HEK293 (cell line): ENCODE results near the gene OPN1SW.
A peak's percentile ranks its signal among the peaks of the same experiment; 100 is the strongest.

Experiments used
- CTCF ChIA-PET: fragments of 350-600 bp; formaldehyde crosslinking; extraction: SDS; loops from one replicate; lab custom pipeline; 2021; ENCODE audit warnings: antibody characterized with exemption; lab: Yijun Ruan, JAX
- POLR2A ChIA-PET: fragments of 300-600 bp; formaldehyde crosslinking; extraction: SDS; loops from one replicate; lab custom pipeline; 2020; ENCODE audit warnings: antibody characterized with exemption, inconsistent platforms; lab: Yijun Ruan, JAX
- H3K27ac ChIP-seq: fragments of 200-500 bp; sonication (Bioruptor generic); 2 replicates; pipeline ENCODE4 v1.5.1; 2014; ENCODE audit warnings: low read depth, low read length, control low read depth, inconsistent platforms; ENCODE audit errors: extremely low read depth
- H3K36me3 ChIP-seq, 2 experiments: fragments of 200-500 bp in 1 of 2; sonication (Bioruptor generic) in 1 of 2; 1 replicate in 1 of 2; 2 replicates in 1 of 2; pipeline ENCODE4 v1.5.1; 2014 to 2017; ENCODE audit warnings: inconsistent platforms in 2 of 2, low read length in 2 of 2; ENCODE audit not compliant: control insufficient read depth in 2 of 2, insufficient read depth in 1 of 2
- H3K4me1 ChIP-seq: fragments of 200-500 bp; sonication (Bioruptor generic); 2 replicates; pipeline ENCODE4 v1.5.1; 2014; ENCODE audit warnings: mild to moderate bottlenecking, low read length, inconsistent platforms; ENCODE audit not compliant: control insufficient read depth, insufficient read depth
- H3K4me3 ChIP-seq: 2 replicates; pipeline ENCODE4 v1.5.1; 2011; ENCODE audit warnings: low read depth, mild to moderate bottlenecking, control low read depth, low read length, moderate library complexity
- H3K9me3 ChIP-seq: fragments of 200-500 bp; sonication (Bioruptor generic); 2 replicates; pipeline ENCODE4 v1.5.1; 2014; ENCODE audit warnings: low read depth, low read length, inconsistent platforms; ENCODE audit not compliant: control insufficient read depth, insufficient read depth
- HOXA7 ChIP-seq: sonication (generic); formaldehyde crosslinking; IDR thresholded peaks from 2 replicates; pipeline ENCODE4 v1.8.1; 2022; ENCODE audit warnings: missing genetic modification reagents, borderline replicate concordance
- MYNN ChIP-seq: fragments of 450-650 bp; formaldehyde crosslinking; IDR thresholded peaks from 2 replicates; pipeline ENCODE4 v1.5.1; 2016; ENCODE audit warnings: missing biosample characterization, missing genetic modification characterization, borderline replicate concordance
- PRDM1 ChIP-seq: fragments of 450-650 bp; formaldehyde crosslinking; IDR thresholded peaks from 2 replicates; pipeline ENCODE4; 2016; ENCODE audit warnings: missing biosample characterization, missing genetic modification characterization
- SP7 ChIP-seq: fragments of 450-650 bp; formaldehyde crosslinking; IDR thresholded peaks from 2 replicates; pipeline ENCODE4 v1.5.1; 2016; ENCODE audit warnings: missing biosample characterization, missing genetic modification characterization
- YY2 ChIP-seq: fragments of 450-650 bp; formaldehyde crosslinking; IDR thresholded peaks from 2 replicates; pipeline ENCODE4 v1.5.1; 2016; ENCODE audit warnings: missing biosample characterization, missing genetic modification characterization
- ZBTB17 ChIP-seq: fragments of 450-650 bp; formaldehyde crosslinking; IDR thresholded peaks from 2 replicates; pipeline ENCODE4 v1.5.1; 2016; ENCODE audit warnings: missing biosample characterization, missing genetic modification characterization
- ZBTB21 ChIP-seq: fragments of 450-650 bp; formaldehyde crosslinking; IDR thresholded peaks from 2 replicates; pipeline ENCODE4 v1.5.1; 2017; ENCODE audit warnings: missing biosample characterization, missing genetic modification characterization
- ZNF112 ChIP-seq: fragments of 450-650 bp; formaldehyde crosslinking; IDR thresholded peaks from 2 replicates; pipeline ENCODE4 v1.5.0; 2017; ENCODE audit warnings: missing biosample characterization, missing genetic modification characterization
- ZNF155 ChIP-seq: fragments of 450-650 bp; formaldehyde crosslinking; IDR thresholded peaks from 2 replicates; pipeline ENCODE4 v1.5.1; 2016; ENCODE audit warnings: missing biosample characterization, missing genetic modification characterization
- ZNF174 ChIP-seq: fragments of 450-650 bp; formaldehyde crosslinking; IDR thresholded peaks from 2 replicates; pipeline ENCODE4 v1.5.0; 2017; ENCODE audit warnings: missing biosample characterization, mild to moderate bottlenecking, missing genetic modification characterization
- ZNF239 ChIP-seq: fragments of 450-650 bp; formaldehyde crosslinking; IDR thresholded peaks from 2 replicates; pipeline ENCODE4 v1.5.1; 2016; ENCODE audit warnings: missing biosample characterization, missing genetic modification characterization
- ZNF449 ChIP-seq: fragments of 450-650 bp; formaldehyde crosslinking; IDR thresholded peaks from 2 replicates; pipeline ENCODE4 v1.5.1; 2017; ENCODE audit warnings: missing biosample characterization, mild to moderate bottlenecking, missing genetic modification characterization, moderate library complexity
- ZNF530 ChIP-seq: fragments of 450-650 bp; formaldehyde crosslinking; IDR thresholded peaks from 2 replicates; pipeline ENCODE4 v1.5.1; 2016; ENCODE audit warnings: low read depth, missing biosample characterization, missing genetic modification characterization
- ZNF558 ChIP-seq: fragments of 450-650 bp; formaldehyde crosslinking; IDR thresholded peaks from 2 replicates; pipeline ENCODE4 v1.5.1; 2016; ENCODE audit warnings: missing biosample characterization, missing genetic modification characterization
- ZNF596 ChIP-seq: fragments of 450-650 bp; IDR thresholded peaks from 2 replicates; pipeline ENCODE4 v1.5.0; 2018; ENCODE audit warnings: missing biosample characterization, mild to moderate bottlenecking, missing genetic modification characterization, moderate library complexity
- ZNF610 ChIP-seq: fragments of 450-650 bp; formaldehyde crosslinking; IDR thresholded peaks from 2 replicates; pipeline ENCODE4 v1.5.1; 2016; ENCODE audit warnings: missing biosample characterization, missing genetic modification characterization, borderline replicate concordance
- ZNF629 ChIP-seq: fragments of 450-650 bp; formaldehyde crosslinking; IDR thresholded peaks from 2 replicates; pipeline ENCODE4 v1.5.1; 2017; ENCODE audit warnings: missing biosample characterization, missing genetic modification characterization
- ZNF776 ChIP-seq: fragments of 450-650 bp; formaldehyde crosslinking; IDR thresholded peaks from 2 replicates; pipeline ENCODE4 v1.5.0; 2017; ENCODE audit warnings: missing biosample characterization, missing genetic modification characterization, borderline replicate concordance
- ZNF791 ChIP-seq: fragments of 450-650 bp; formaldehyde crosslinking; IDR thresholded peaks from 2 replicates; pipeline ENCODE4 v1.5.1; 2016; ENCODE audit warnings: missing biosample characterization, missing genetic modification characterization
- TF ChIP-seq, protein P1 (sequence below): fragments of 450-650 bp; formaldehyde crosslinking; IDR thresholded peaks from 2 replicates; pipeline ENCODE4 v1.5.1; 2016; ENCODE audit warnings: missing biosample characterization, missing genetic modification characterization
- TF ChIP-seq, protein P2 (sequence below): fragments of 450-650 bp; formaldehyde crosslinking; IDR thresholded peaks from 2 replicates; pipeline ENCODE4 v1.5.1; 2016; ENCODE audit warnings: missing biosample characterization, missing genetic modification characterization
- TF ChIP-seq, protein P3 (sequence below): fragments of 450-650 bp; formaldehyde crosslinking; IDR thresholded peaks from 2 replicates; pipeline ENCODE4 v1.5.1; 2016; ENCODE audit warnings: missing biosample characterization, missing genetic modification characterization

Gene OPN1SW

GRCh38 chr7:128821724-128822123, 46.1 kb upstream of the OPN1SW start:
- no peak overlapping the region for H3K4me3 ChIP-seq
- POLR2A ChIA-PET, result no interaction called here
- H3K4me1 ChIP-seq, result no peaks in the 10 kb centered on the region
- no peaks in the 10 kb centered on the region for H3K36me3 ChIP-seq
- no peaks in the 10 kb centered on the region for H3K9me3 ChIP-seq
- CTCF ChIA-PET, result no interaction called here
- TF ChIP-seq ZNF155 (tag by site-specific recombination), result no peak
- TF ChIP-seq MYNN (tag by site-specific recombination), result no peak
- no peak for TF ChIP-seq ZNF239 (tag by site-specific recombination)
- TF ChIP-seq ZNF530 (tag by site-specific recombination), result no peak
- TF ChIP-seq YY2 (tag by site-specific recombination), result no peak
- TF ChIP-seq ZNF558 (tag by site-specific recombination), result no peak
- TF ChIP-seq ZNF174 (tag by site-specific recombination), result no peak
- no peak for TF ChIP-seq HOXA7 (CRISPR knock-in tag)
- TF ChIP-seq ZNF776 (tag by site-specific recombination), result no peak
- TF ChIP-seq, protein P1, sequence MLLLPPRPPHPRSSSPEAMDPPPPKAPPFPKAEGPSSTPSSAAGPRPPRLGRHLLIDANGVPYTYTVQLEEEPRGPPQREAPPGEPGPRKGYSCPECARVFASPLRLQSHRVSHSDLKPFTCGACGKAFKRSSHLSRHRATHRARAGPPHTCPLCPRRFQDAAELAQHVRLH (tag by site-specific recombination), result no peak
- TF ChIP-seq ZNF596 (tag by site-specific recombination), result no peak
- H3K27ac ChIP-seq, result no peak overlapping the region

- POLR2A ChIA-PET, result no interaction called here
- no peaks in the 10 kb centered on the region for H3K36me3 ChIP-seq
- CTCF ChIA-PET, result interaction anchor here (0.6 to 1.5 kb wide), 4 partner anchors 12 to 65 kb away, joined by 3 to 4 read pairs (median 4); no protein-coding TSS in a partner anchor
- H3K27ac ChIP-seq, result no peak overlapping the region
- no peaks in the 10 kb centered on the region for H3K9me3 ChIP-seq
- no peak overlapping the region for H3K4me3 ChIP-seq
- TF ChIP-seq ZNF629 (tag by site-specific recombination), result no peak
- no peak for TF ChIP-seq ZNF112
- no peak for TF ChIP-seq ZBTB21 (tag by site-specific recombination)
- no peak for TF ChIP-seq ZNF449 (tag by site-specific recombination)
- no peak for TF ChIP-seq ZNF791 (tag by site-specific recombination)
- TF ChIP-seq ZBTB17 (tag by site-specific recombination), result no peak
- no peak for TF ChIP-seq ZNF610 (tag by site-specific recombination)
- TF ChIP-seq, protein P2, sequence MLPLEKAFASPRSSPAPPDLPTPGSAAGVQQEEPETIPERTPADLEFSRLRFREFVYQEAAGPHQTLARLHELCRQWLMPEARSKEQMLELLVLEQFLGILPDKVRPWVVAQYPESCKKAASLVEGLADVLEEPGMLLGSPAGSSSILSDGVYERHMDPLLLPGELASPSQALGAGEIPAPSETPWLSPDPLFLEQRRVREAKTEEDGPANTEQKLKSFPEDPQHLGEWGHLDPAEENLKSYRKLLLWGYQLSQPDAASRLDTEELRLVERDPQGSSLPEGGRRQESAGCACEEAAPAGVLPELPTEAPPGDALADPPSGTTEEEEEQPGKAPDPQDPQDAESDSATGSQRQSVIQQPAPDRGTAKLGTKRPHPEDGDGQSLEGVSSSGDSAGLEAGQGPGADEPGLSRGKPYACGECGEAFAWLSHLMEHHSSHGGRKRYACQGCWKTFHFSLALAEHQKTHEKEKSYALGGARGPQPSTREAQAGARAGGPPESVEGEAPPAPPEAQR, result no peak
- TF ChIP-seq SP7 (tag by site-specific recombination), result no peak
- no peaks in the 10 kb centered on the region for H3K4me1 ChIP-seq
These were observed 43.1 kb upstream of the OPN1SW start for GRCh38 chr7:128818694-128819093.

GRCh38 chr7:128815289-128815942, 39.8 kb upstream of the OPN1SW start:
- CTCF ChIA-PET, result no interaction called here

More at GRCh38 chr7:128815289-128815942, 39.8 kb upstream of the OPN1SW start:
- Histone ChIP-seq H3K9me3 (no peaks in the 10 kb centered on the region), H3K4me1 (no peaks in the 10 kb centered on the region), H3K36me3 (peaks cover 0 to 10% of the 10 kb centered on the region in 2 experiments; a peak in 1 of 3 replicates), H3K4me3 (no peak overlapping the region)
- POLR2A ChIA-PET, result no interaction called here
- TF ChIP-seq PRDM1 (tag by site-specific recombination), result 0 out of 2 replicates have a peak, but pooled peaks have one; percentile 0
- TF ChIP-seq, protein P3, sequence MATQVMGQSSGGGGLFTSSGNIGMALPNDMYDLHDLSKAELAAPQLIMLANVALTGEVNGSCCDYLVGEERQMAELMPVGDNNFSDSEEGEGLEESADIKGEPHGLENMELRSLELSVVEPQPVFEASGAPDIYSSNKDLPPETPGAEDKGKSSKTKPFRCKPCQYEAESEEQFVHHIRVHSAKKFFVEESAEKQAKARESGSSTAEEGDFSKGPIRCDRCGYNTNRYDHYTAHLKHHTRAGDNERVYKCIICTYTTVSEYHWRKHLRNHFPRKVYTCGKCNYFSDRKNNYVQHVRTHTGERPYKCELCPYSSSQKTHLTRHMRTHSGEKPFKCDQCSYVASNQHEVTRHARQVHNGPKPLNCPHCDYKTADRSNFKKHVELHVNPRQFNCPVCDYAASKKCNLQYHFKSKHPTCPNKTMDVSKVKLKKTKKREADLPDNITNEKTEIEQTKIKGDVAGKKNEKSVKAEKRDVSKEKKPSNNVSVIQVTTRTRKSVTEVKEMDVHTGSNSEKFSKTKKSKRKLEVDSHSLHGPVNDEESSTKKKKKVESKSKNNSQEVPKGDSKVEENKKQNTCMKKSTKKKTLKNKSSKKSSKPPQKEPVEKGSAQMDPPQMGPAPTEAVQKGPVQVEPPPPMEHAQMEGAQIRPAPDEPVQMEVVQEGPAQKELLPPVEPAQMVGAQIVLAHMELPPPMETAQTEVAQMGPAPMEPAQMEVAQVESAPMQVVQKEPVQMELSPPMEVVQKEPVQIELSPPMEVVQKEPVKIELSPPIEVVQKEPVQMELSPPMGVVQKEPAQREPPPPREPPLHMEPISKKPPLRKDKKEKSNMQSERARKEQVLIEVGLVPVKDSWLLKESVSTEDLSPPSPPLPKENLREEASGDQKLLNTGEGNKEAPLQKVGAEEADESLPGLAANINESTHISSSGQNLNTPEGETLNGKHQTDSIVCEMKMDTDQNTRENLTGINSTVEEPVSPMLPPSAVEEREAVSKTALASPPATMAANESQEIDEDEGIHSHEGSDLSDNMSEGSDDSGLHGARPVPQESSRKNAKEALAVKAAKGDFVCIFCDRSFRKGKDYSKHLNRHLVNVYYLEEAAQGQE (tag by site-specific recombination), result no peak
- TF ChIP-seq, all 188 proteins: peak for 1
- H3K27ac ChIP-seq, result no peak overlapping the region
